ENCODE data around the gene CCNH. TPM values are rescaled to one million over a fixed set of nuclear protein-coding genes. Genes with fewer than 3 reads are reported as not detected.

CCNH gene
- total RNA-seq, 1 experiment from 2014 or later = 121 TPM

GRCh38 chr5:87367243-87367642, 45.5 kb downstream of the CCNH start:
- no TSS peak for BruUV-seq (replicated peaks)
- no peaks in the 10 kb centered on the region for H3K9me2 ChIP-seq (replicated peaks; ENCODE audit: low read length)
- no peaks in the 10 kb centered on the region for H3K4me1 ChIP-seq (ENCODE audit: insufficient read depth, low read length)
- no peak overlapping the region for H3K4me3 ChIP-seq (ENCODE audit: low read length)
- H3K27me3 ChIP-seq (ENCODE audit: low read length) = no peaks in the 10 kb centered on the region
- no peaks in the 10 kb centered on the region for H3K79me2 ChIP-seq (ENCODE audit: low read length)
- intact Hi-C loops (cut with micrococcal nuclease) = no loop called here
- H3K4me2 ChIP-seq (ENCODE audit: low read length) = no peak overlapping the region
- H3K27ac ChIP-seq (ENCODE audit: low read length) = no peak overlapping the region
- peaks cover 36% of the 10 kb centered on the region for H3K36me3 ChIP-seq (ENCODE audit: low read depth, low read length)
- no peaks in the 10 kb centered on the region for H3F3A ChIP-seq (ENCODE audit: low read length, unreplicated experiment)
- ChIA-PET CTCF (no interaction called here), POLR2A (ENCODE audit: unreplicated experiment) (interaction anchor here (0.6 kb wide), 1 partner anchor 10 kb away, joined by 3 read pairs; no protein-coding TSS in a partner anchor)
- H2AFZ ChIP-seq (ENCODE audit: low read length) = no peak overlapping the region
- no peak overlapping the region for H3K9ac ChIP-seq (ENCODE audit: low read length)
- H4K20me1 ChIP-seq (ENCODE audit: low read length) = no peaks in the 10 kb centered on the region
- DNase-seq = no peak
- ATAC-seq = no peak
- TF ChIP-seq EZH2 (IDR thresholded peaks at IDR 0.05; ENCODE audit: low read length, unreplicated experiment) = no peak
- no peak for TF ChIP-seq EZH2phosphoT487 (IDR thresholded peaks at IDR 0.05; ENCODE audit: borderline replicate concordance, low read length)
- no peak for TF ChIP-seq CTCF (conservative IDR thresholded peaks at IDR 0.05; ENCODE audit: low read depth, low read length)
- H3K9me3 ChIP-seq (ENCODE audit: low read length) = no peaks in the 10 kb centered on the region

GRCh38 chr5:87361536-87362213, 51.1 kb downstream of the CCNH start:
- Histone ChIP-seq H3K4me1 (ENCODE audit: insufficient read depth, low read length) (no peaks in the 10 kb centered on the region), H3K27me3 (ENCODE audit: low read length) (no peaks in the 10 kb centered on the region), H3K79me2 (ENCODE audit: low read length) (no peaks in the 10 kb centered on the region), H3K4me2 (ENCODE audit: low read length) (no peak overlapping the region), H3K36me3 (ENCODE audit: low read depth, low read length) (peaks cover 21% of the 10 kb centered on the region; the same call in 1 of the 2 replicates), H3K9me3 (ENCODE audit: low read length) (no peaks in the 10 kb centered on the region), H3F3A (ENCODE audit: low read length, unreplicated experiment) (no peaks in the 10 kb centered on the region), H2AFZ (ENCODE audit: low read length) (no peak overlapping the region), H3K9ac (ENCODE audit: low read length) (no peak overlapping the region), H3K9me2 (replicated peaks; ENCODE audit: low read length) (no peaks in the 10 kb centered on the region), H3K4me3 (ENCODE audit: low read length) (no peak overlapping the region), H3K27ac (ENCODE audit: low read length) (no peak overlapping the region), H4K20me1 (ENCODE audit: low read length) (no peaks in the 10 kb centered on the region)
- DNase-seq (no peak), ATAC-seq (no peak)
- POLR2A ChIA-PET (ENCODE audit: unreplicated experiment) = no interaction called here
- no TSS peak for BruUV-seq (replicated peaks)
- CTCF ChIA-PET = no interaction called here
- no peak for TF ChIP-seq CTCF (conservative IDR thresholded peaks at IDR 0.05; ENCODE audit: low read depth, low read length)
- intact Hi-C loops (cut with micrococcal nuclease) = no loop called here

- no peaks in the 10 kb centered on the region for H3F3A ChIP-seq (ENCODE audit: low read length, unreplicated experiment)
- no peak overlapping the region for H3K4me2 ChIP-seq (ENCODE audit: low read length)
- H3K27me3 ChIP-seq (ENCODE audit: low read length) = no peaks in the 10 kb centered on the region
- POLR2A ChIA-PET (ENCODE audit: unreplicated experiment) = no interaction called here
- H3K27ac ChIP-seq (ENCODE audit: low read length) = no peak overlapping the region
- TF ChIP-seq EZH2 (IDR thresholded peaks at IDR 0.05; ENCODE audit: low read length, unreplicated experiment) (no peak), EZH2phosphoT487 (IDR thresholded peaks at IDR 0.05; ENCODE audit: borderline replicate concordance, low read length) (no peak), CTCF (conservative IDR thresholded peaks at IDR 0.05; ENCODE audit: low read depth, low read length) (no peak)
- no peaks in the 10 kb centered on the region for H3K79me2 ChIP-seq (ENCODE audit: low read length)
- H3K36me3 ChIP-seq (ENCODE audit: low read depth, low read length) = peaks cover 17% of the 10 kb centered on the region; the same call in 1 of the 2 replicates
- H3K9ac ChIP-seq (ENCODE audit: low read length) = no peak overlapping the region
- no peak overlapping the region for H2AFZ ChIP-seq (ENCODE audit: low read length)
- H4K20me1 ChIP-seq (ENCODE audit: low read length) = no peaks in the 10 kb centered on the region
- intact Hi-C loops (cut with micrococcal nuclease) = no loop called here
- no TSS peak for BruUV-seq (replicated peaks)
- CTCF ChIA-PET = no interaction called here
- DNase-seq = no peak
- no peak for ATAC-seq
- H3K9me2 ChIP-seq (replicated peaks; ENCODE audit: low read length) = no peaks in the 10 kb centered on the region
- H3K9me3 ChIP-seq (ENCODE audit: low read length) = no peaks in the 10 kb centered on the region
- H3K4me1 ChIP-seq (ENCODE audit: insufficient read depth, low read length) = no peaks in the 10 kb centered on the region
- no peak overlapping the region for H3K4me3 ChIP-seq (ENCODE audit: low read length)
These were observed 51.7 kb downstream of the CCNH start for GRCh38 chr5:87361031-87361445.
